Lower leg skin (tissue), 3 donors: Measurements from ENCODE around the gene IL11RA.

ENCODE experiments used
- CTCF ChIP-seq, 3 donors: fragments of 450-650 bp; IDR thresholded peaks; one replicate each; pipeline ENCODE4 v1.5.1; 2016; ENCODE audit warnings: antibody characterized with exemption in 3 of 3, mild to moderate bottlenecking in 3 of 3, moderate library complexity in 2 of 3
- POLR2A ChIP-seq, 2 donors: fragments of 450-650 bp; IDR thresholded peaks; one replicate each; pipeline ENCODE4 v1.6.1; 2016 to 2017; ENCODE audit warnings: antibody characterized with exemption in 2 of 2, mild to moderate bottlenecking in 1 of 2, moderate library complexity in 1 of 2

- TF ChIP-seq CTCF (IDR thresholded peaks at IDR 0.05) (no peak), POLR2A (IDR thresholded peaks at IDR 0.05) (peak in 1 of 2 donors; percentile 24)
Observed at GRCh38 chr9:34611811-34612787, 39.9 kb upstream of the IL11RA start, which contains the start of gene RPP25L.
